Activated CD4-positive, alpha-beta T cell treated with anti-CD3 and anti-CD28 coated beads for 36 hours (primary cell): ENCODE results near the gene BCR. TPM values are rescaled to one million over a fixed set of nuclear protein-coding genes. Genes with fewer than 3 reads are reported as not detected.

Experiments used
- ATAC-seq: fragments of 200-7000 bp; cut with Tn5 transposase; one replicate; pipeline ENCODE4 v1.10.0; 2021; ENCODE audit warnings: mild to moderate bottlenecking, moderate library complexity
- CTCF ChIA-PET: fragments of 350-600 bp; sonication (Branson Sonifier 250); formaldehyde crosslinking; loops from one replicate; lab custom pipeline; 2021; ENCODE audit warnings: antibody characterized with exemption; lab: Charles Lee
- POLR2A ChIA-PET: fragments of 350-600 bp; sonication (Branson Sonifier 250); formaldehyde crosslinking; loops from one replicate; lab custom pipeline; 2021; ENCODE audit warnings: antibody characterized with exemption, inconsistent platforms; lab: Charles Lee
- DNase-seq: peaks from one replicate; pipeline ENCODE4 v3.0.0-alpha.2; 2020
- H3K27ac Mint-ChIP-seq: one replicate; pipeline ENCODE4 v1.8.0; 2021; ENCODE audit warnings: mixed read lengths
- H3K27me3 Mint-ChIP-seq: one replicate; pipeline ENCODE4 v1.8.0; 2021; ENCODE audit warnings: mixed read lengths
- H3K36me3 Mint-ChIP-seq: one replicate; pipeline ENCODE4 v1.8.0; 2021; ENCODE audit warnings: low read depth, mixed read lengths
- H3K4me1 Mint-ChIP-seq: one replicate; pipeline ENCODE4 v1.8.0; 2021; ENCODE audit warnings: mixed read lengths
- H3K4me3 Mint-ChIP-seq: one replicate; pipeline ENCODE4 v1.8.0; 2021; ENCODE audit warnings: mild to moderate bottlenecking, moderate library complexity, mixed read lengths
- H3K9me3 Mint-ChIP-seq: one replicate; pipeline ENCODE4 v1.8.0; 2021; ENCODE audit warnings: low read depth, mixed read lengths
- intact Hi-C, 2 experiments: fragments of 100-400 bp; cut with DNase I in 1 of 2; cut with micrococcal nuclease in 1 of 2; formaldehyde crosslinking; loops; one replicate each; pipeline versions ENCODE4 v1.14.2 to v1.15.1; 2022 to 2024; cut with DNase I, micrococcal nuclease
- total RNA-seq, 2 experiments: library from RNA; stranded (reverse); gene quantifications; one replicate each; pipeline ENCODE4 v1.2.3, GENCODE V29; 2021

BCR gene
- total RNA-seq, 2 experiments from 2014 or later, result 45.5 to 58.0 TPM

DNA sequence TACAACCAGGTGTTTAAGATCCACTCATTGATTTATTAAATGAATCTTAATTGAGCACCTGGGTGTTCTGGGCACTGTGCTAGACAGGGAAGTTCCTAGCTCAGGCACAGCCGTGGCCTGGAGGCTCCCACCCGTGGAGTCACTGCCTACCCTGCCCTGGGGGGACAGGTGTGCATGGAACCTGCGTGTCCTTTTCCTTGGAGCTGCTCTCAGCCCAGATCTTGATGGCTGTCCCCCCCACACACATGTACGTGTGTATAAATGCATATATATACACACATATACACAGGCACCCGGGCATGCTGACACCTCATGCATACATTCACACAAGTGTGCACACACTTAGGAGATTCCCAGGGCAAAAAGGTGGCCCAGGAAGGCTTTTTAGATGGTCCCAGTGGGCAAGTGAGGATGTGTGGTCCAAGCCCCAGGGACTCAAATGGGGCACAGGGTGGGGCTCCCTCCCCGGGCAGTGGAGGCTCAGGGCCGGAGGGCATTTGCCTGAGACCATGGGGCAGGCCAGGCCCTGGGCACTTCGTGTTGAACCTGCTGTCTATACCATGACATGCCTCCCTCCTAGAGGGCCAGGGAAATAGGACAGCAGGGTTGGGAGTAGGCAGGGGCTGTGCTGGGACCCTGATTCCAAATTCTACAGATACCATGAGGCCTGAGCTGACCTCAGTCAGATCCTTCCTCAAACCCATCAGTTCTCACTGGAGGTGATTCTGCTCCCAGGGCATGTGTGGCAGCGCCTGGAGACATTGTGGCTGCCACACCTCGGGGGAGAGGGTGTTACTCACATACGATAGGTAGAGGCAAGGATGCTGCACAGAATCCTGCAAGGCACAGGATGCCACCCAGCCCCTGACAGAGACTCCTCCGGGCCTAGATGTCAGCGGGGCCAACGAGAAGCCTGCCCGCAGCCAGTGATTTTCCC, 77.8 kb downstream of the BCR start:
- ATAC-seq (no peak), DNase-seq (no peak)
- intact Hi-C loops, result no loop called here
- Mint-ChIP-seq H3K27me3 (no peaks in the 10 kb centered on the region), H3K27ac (no peak overlapping the region), H3K4me1 (peaks cover 9% of the 10 kb centered on the region), H3K4me3 (no peak overlapping the region), H3K36me3 (no peaks in the 10 kb centered on the region), H3K9me3 (no peaks in the 10 kb centered on the region)
- ChIA-PET POLR2A (no interaction called here), CTCF (interaction anchor here (0.6 kb wide), 1 partner anchor 81 kb away, joined by 3 read pairs; no protein-coding TSS in a partner anchor)

GRCh38 chr22:23258826-23259170, 78.5 kb downstream of the BCR start:
- no peaks in the 10 kb centered on the region for H3K9me3 Mint-ChIP-seq
- H3K27me3 Mint-ChIP-seq, result no peaks in the 10 kb centered on the region
- ChIA-PET POLR2A (no interaction called here), CTCF (interaction anchor here (0.6 kb wide), 1 partner anchor 82 kb away, joined by 3 read pairs; no protein-coding TSS in a partner anchor)
- ATAC-seq, result no peak
- intact Hi-C loops, result no loop called here
- no peak overlapping the region for H3K27ac Mint-ChIP-seq
- no peak overlapping the region for H3K4me3 Mint-ChIP-seq
- peaks cover 9% of the 10 kb centered on the region for H3K4me1 Mint-ChIP-seq
- H3K36me3 Mint-ChIP-seq, result peaks cover 1% of the 10 kb centered on the region
- no peak for DNase-seq

- ChIA-PET POLR2A (no interaction called here), CTCF (interaction anchor here (1.3 kb wide), 1 partner anchor 22 kb away, joined by 3 read pairs; no protein-coding TSS in a partner anchor)
- DNase-seq (no peak), ATAC-seq (no peak)
- Mint-ChIP-seq H3K9me3 (no peaks in the 10 kb centered on the region), H3K36me3 (peaks cover 6% of the 10 kb centered on the region), H3K27ac (no peak overlapping the region), H3K4me1 (peaks cover 7% of the 10 kb centered on the region), H3K27me3 (no peaks in the 10 kb centered on the region), H3K4me3 (no peak overlapping the region)
- intact Hi-C loops, result no loop called here
These were observed 79.8 kb downstream of the BCR start for GRCh38 chr22:23259916-23260644.

DNA sequence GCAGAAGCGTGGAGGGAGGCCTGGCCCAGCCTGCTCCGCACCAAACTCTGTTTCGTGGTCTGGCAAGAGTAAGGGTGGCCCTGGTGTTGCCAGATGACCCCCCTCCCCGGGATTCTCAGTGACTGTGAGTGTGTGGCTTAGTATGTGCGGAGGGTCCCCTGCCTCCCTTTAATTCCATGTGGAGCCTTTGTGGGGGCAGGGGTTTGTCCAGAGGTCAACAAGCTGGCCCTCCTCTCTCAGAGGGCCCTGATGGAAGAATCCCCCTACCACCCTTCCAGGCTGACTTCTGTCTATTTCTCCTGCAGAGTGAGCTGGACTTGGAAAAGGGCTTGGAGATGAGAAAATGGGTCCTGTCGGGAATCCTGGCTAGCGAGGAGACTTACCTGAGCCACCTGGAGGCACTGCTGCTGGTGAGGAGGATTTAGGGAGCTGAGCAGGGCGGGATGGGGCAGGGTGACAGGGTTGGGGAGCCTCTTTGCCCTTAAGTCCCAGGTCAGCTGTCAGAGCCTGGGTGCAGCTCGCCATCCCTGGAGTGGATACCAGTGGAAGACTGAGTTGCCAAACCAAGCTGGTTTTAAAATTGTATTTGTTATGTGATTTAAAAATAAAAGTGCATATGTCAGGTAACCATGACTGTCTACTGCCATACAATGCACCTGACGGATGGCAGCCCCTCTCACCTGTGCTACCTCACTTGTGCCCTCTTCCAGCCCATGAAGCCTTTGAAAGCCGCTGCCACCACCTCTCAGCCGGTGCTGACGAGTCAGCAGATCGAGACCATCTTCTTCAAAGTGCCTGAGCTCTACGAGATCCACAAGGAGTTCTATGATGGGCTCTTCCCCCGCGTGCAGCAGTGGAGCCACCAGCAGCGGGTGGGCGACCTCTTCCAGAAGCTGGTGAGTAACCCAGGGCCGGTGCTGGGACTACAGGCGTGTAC, 80.6 kb downstream of the BCR start:
- H3K36me3 Mint-ChIP-seq, result peaks cover 6% of the 10 kb centered on the region
- intact Hi-C loops, result no loop called here
- ATAC-seq, result no peak
- no peaks in the 10 kb centered on the region for H3K4me1 Mint-ChIP-seq
- H3K27ac Mint-ChIP-seq, result no peak overlapping the region
- POLR2A ChIA-PET, result no interaction called here
- CTCF ChIA-PET, result interaction anchor here (1.3 kb wide), 1 partner anchor 21 kb away, joined by 3 read pairs; no protein-coding TSS in a partner anchor
- no peak overlapping the region for H3K4me3 Mint-ChIP-seq
- no peaks in the 10 kb centered on the region for H3K9me3 Mint-ChIP-seq
- H3K27me3 Mint-ChIP-seq, result no peaks in the 10 kb centered on the region
- no peak for DNase-seq

DNA sequence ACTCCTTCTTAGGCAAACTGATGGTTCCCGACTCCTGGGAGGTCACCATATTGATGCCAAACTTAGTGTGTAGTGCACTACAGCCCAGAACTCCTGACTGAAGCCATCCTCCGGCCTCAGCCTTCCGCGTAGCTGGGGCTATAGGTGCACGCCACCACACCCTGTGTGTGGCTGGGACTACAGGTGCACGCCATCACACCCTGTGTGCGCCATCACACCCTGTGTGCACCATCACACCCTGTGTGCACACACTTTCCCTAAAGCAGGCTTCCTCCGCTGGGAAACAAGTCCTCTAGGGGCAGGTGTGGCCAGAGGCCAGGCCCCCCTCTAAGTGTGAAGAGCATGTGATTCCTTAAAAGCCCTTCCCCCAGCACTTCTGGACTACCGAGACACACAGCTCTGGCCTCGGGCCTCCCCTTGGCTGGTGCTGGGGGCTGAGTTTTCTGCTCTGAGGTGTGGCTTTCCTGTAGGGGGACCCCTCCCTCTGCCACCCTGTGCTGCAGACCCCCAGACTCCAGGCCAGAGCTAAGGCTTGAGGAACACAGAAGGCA, 81.7 kb downstream of the BCR start:
- intact Hi-C loops, result no loop called here
- Mint-ChIP-seq H3K27me3 (no peaks in the 10 kb centered on the region), H3K36me3 (peaks cover 6% of the 10 kb centered on the region), H3K9me3 (no peaks in the 10 kb centered on the region), H3K4me3 (no peak overlapping the region), H3K27ac (no peak overlapping the region), H3K4me1 (no peaks in the 10 kb centered on the region)
- CTCF ChIA-PET, result no interaction called here
- ATAC-seq (no peak), DNase-seq (no peak)
- POLR2A ChIA-PET, result no interaction called here

DNA sequence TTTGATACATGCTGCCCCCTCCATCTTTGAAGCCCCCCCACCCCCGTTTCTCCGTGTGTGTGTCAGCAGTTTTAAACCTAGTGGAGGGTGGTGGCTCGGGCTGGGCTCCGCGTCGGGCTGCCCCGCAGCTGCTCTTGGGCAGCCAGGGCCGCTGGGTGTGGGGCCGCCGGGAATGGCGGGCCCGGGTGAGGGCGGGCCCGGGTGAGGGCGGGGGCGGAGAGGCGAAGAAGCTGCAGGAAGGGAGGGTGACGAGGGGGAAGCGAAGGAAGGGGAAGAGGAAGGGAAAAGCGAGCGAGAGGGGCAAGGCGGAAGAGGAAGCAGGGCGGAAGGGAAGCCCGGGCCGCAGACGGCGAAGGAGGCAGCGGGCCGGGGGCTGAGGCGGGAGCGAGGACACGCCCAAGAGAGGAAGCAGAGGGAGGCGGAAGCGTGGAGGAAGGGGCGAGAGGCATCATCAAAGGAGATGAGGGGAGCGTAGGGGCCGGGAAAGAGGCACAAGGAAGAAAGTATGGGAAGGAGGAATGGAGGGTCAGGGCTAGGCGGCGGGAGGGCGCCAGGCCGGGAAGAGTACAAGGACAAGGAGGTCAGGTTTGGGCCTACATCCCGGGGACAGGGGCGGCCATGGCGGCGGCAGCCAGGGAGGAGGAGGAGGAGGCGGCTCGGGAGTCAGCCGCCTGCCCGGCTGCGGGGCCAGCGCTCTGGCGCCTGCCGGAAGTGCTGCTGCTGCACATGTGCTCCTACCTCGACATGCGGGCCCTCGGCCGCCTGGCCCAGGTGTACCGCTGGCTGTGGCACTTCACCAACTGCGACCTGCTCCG, 82.4 kb downstream of the BCR start:
- H3K36me3 Mint-ChIP-seq, result peaks cover 6% of the 10 kb centered on the region
- intact Hi-C loops, result no loop called here
- H3K27ac Mint-ChIP-seq, result no peak overlapping the region
- no peaks in the 10 kb centered on the region for H3K9me3 Mint-ChIP-seq
- no peak overlapping the region for H3K4me3 Mint-ChIP-seq
- H3K27me3 Mint-ChIP-seq, result no peaks in the 10 kb centered on the region
- POLR2A ChIA-PET, result no interaction called here
- H3K4me1 Mint-ChIP-seq, result no peaks in the 10 kb centered on the region
- no peak for ATAC-seq
- CTCF ChIA-PET, result interaction anchor here (1.1 kb wide), 1 partner anchor 19 kb away, joined by 3 read pairs; no protein-coding TSS in a partner anchor
- DNase-seq, result no peak

- H3K27ac Mint-ChIP-seq, result peak overlapping the region; percentile 10
- ATAC-seq, result peak; percentile 89
- no peaks in the 10 kb centered on the region for H3K27me3 Mint-ChIP-seq
- H3K36me3 Mint-ChIP-seq, result peaks cover 10% of the 10 kb centered on the region
- peak; percentile 58 for DNase-seq
- POLR2A ChIA-PET, result no interaction called here
- no peaks in the 10 kb centered on the region for H3K4me1 Mint-ChIP-seq
- H3K4me3 Mint-ChIP-seq, result no peak overlapping the region
- H3K9me3 Mint-ChIP-seq, result no peaks in the 10 kb centered on the region
- intact Hi-C loops, result no loop called here
- CTCF ChIA-PET, result interaction anchor here (0.7 to 1.1 kb wide), 2 partner anchors 18 to 180 kb away, joined by 3 read pairs; no protein-coding TSS in a partner anchor
These were observed 83.6 kb downstream of the BCR start for GRCh38 chr22:23263651-23264555.

- H3K27me3 Mint-ChIP-seq, result no peaks in the 10 kb centered on the region
- ATAC-seq (no peak), DNase-seq (no peak)
- H3K4me3 Mint-ChIP-seq, result no peak overlapping the region
- intact Hi-C loops, result no loop called here
- ChIA-PET POLR2A (no interaction called here), CTCF (no interaction called here)
- peaks cover 10% of the 10 kb centered on the region for H3K36me3 Mint-ChIP-seq
- no peaks in the 10 kb centered on the region for H3K4me1 Mint-ChIP-seq
- no peak overlapping the region for H3K27ac Mint-ChIP-seq
- H3K9me3 Mint-ChIP-seq, result no peaks in the 10 kb centered on the region
These were observed 84.5 kb downstream of the BCR start for GRCh38 chr22:23264610-23265367.

DNA sequence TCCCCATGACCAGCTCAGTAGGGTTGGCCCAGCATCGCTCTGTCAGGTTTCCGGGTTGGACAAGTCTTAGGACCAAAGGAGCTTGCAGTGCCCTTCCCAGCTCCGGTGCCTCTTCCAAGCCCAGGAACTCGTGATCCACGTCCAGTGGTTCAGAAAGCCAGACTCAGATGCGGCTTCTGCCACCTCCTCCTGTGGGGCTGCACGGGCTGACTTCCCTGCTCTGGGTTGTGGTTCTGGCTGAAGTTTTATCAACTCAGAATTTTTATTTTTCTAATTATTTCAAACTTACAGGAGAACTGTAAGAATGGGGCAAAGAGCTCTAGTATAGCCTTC, 85.0 kb downstream of the BCR start:
- no peaks in the 10 kb centered on the region for H3K9me3 Mint-ChIP-seq
- H3K27me3 Mint-ChIP-seq, result no peaks in the 10 kb centered on the region
- intact Hi-C loops, result no loop called here
- DNase-seq (no peak), ATAC-seq (no peak)
- ChIA-PET CTCF (interaction anchor here (0.9 kb wide), 1 partner anchor 92 kb away, joined by 4 read pairs; no protein-coding TSS in a partner anchor), POLR2A (no interaction called here)
- H3K27ac Mint-ChIP-seq, result no peak overlapping the region
- H3K36me3 Mint-ChIP-seq, result peaks cover 10% of the 10 kb centered on the region
- H3K4me1 Mint-ChIP-seq, result no peaks in the 10 kb centered on the region
- H3K4me3 Mint-ChIP-seq, result no peak overlapping the region
